ENCODE data around the gene L3MBTL4. TPM values are rescaled to one million over a fixed set of nuclear protein-coding genes. Genes with fewer than 3 reads are reported as not detected.
A peak's percentile ranks its signal among the peaks of the same experiment; 100 is the strongest.

The L3MBTL4 gene
- total RNA-seq, 6 donors from 2014 or later: 13.2 to 29.1 (median 14.8) TPM

GRCh38 chr18:5918205-5918858 is 496.4 kb downstream of the L3MBTL4 start:
- Histone ChIP-seq H3K4me3 (no peak overlapping the region), H3K27ac (no peak overlapping the region), H3K36me3 (no peaks in the 10 kb centered on the region), H3K9me3 (no peaks in the 10 kb centered on the region), H3K4me1 (no peaks in the 10 kb centered on the region), H3K27me3 (no peaks in the 10 kb centered on the region)
- no peak for TF ChIP-seq EP300 (IDR thresholded peaks at IDR 0.05)
- TF ChIP-seq, protein P1, sequence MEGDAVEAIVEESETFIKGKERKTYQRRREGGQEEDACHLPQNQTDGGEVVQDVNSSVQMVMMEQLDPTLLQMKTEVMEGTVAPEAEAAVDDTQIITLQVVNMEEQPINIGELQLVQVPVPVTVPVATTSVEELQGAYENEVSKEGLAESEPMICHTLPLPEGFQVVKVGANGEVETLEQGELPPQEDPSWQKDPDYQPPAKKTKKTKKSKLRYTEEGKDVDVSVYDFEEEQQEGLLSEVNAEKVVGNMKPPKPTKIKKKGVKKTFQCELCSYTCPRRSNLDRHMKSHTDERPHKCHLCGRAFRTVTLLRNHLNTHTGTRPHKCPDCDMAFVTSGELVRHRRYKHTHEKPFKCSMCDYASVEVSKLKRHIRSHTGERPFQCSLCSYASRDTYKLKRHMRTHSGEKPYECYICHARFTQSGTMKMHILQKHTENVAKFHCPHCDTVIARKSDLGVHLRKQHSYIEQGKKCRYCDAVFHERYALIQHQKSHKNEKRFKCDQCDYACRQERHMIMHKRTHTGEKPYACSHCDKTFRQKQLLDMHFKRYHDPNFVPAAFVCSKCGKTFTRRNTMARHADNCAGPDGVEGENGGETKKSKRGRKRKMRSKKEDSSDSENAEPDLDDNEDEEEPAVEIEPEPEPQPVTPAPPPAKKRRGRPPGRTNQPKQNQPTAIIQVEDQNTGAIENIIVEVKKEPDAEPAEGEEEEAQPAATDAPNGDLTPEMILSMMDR (IDR thresholded peaks at IDR 0.05): no peak
- TF ChIP-seq POLR2AphosphoS5 (IDR thresholded peaks at IDR 0.05): no peak
- TF ChIP-seq POLR2A (IDR thresholded peaks at IDR 0.05): no peak
- DNase-seq: no peak
- WGBS, 2 donors: 61 to 66% methylated on average over 3 of the region's 3 CpGs
- peak; percentile 24 to 65 for ATAC-seq (ENCODE audit: low FRiP score in 2 of 2)

DNA sequence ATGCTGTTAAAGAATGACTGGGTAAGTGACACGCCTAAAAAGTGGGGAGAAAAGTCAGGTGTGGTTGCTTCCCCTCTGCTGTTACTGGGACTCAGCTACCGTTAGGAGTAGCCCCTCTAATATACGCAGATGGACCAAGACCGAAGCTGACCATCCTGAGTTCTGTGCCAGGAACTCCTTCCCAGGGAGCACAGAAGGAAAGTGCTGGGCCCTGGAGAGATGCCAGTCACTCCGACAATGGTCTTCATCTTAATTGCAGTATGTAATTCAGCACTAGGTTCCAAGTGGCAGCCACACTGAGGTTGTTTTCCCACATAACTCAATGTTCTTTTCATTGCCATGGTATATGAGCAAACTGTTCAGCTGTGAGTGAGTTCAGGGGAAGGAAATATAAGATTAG is 499.8 kb downstream of the L3MBTL4 start:
- TF ChIP-seq EP300 (IDR thresholded peaks at IDR 0.05): no peak
- TF ChIP-seq POLR2A (IDR thresholded peaks at IDR 0.05): no peak
- no peak for TF ChIP-seq POLR2AphosphoS5 (IDR thresholded peaks at IDR 0.05)
- TF ChIP-seq, protein P1 (IDR thresholded peaks at IDR 0.05): no peak
- Histone ChIP-seq H3K36me3 (no peaks in the 10 kb centered on the region), H3K27ac (no peak overlapping the region), H3K4me3 (no peak overlapping the region), H3K4me1 (peaks cover 0 to 5% (median 0%) of the 10 kb centered on the region in 4 donors), H3K27me3 (no peaks in the 10 kb centered on the region), H3K9me3 (no peaks in the 10 kb centered on the region)
- DNase-seq: no peak
- 53 to 75% methylated on average over 5 of the region's 5 CpGs for WGBS, 2 donors
- no peak for ATAC-seq (ENCODE audit: low FRiP score in 2 of 2)

- DNase-seq (no peak), ATAC-seq (ENCODE audit: low FRiP score in 2 of 2) (no peak)
- H3K9me3 ChIP-seq: no peaks in the 10 kb centered on the region
- no peak overlapping the region for H3K27ac ChIP-seq
- no peaks in the 10 kb centered on the region for H3K36me3 ChIP-seq
- no peak for TF ChIP-seq POLR2AphosphoS5 (IDR thresholded peaks at IDR 0.05)
- TF ChIP-seq, protein P1 (IDR thresholded peaks at IDR 0.05): no peak
- H3K4me1 ChIP-seq: peaks cover 0 to 5% (median 0%) of the 10 kb centered on the region in 4 donors
- no peaks in the 10 kb centered on the region for H3K27me3 ChIP-seq
- WGBS, 2 donors: 45 to 77% methylated on average over 1 of the region's 1 CpG
- H3K4me3 ChIP-seq: no peak overlapping the region
Observed at GRCh38 chr18:5914016-5914415, 500.7 kb downstream of the L3MBTL4 start.

DNA sequence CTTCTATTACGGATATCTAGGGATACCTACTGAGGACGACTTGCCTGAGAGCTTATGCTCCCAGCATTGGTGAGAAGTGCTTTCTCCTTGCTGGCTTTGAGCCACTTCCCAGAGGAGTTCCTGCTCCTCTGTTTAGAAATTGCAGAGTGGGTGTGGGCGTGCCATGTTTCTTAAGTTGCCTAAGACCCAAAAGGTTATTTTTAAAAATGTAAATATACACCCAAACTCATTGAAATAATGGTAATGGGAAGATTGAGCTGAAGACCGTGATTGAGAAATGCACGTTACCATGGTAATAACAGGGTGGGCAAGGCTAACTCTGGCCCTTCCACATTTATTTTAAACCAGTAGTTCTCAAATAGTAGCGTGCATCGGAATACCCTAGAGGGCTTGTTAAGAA is 502.1 kb downstream of the L3MBTL4 start:
- H3K4me1 ChIP-seq: peaks cover 0 to 5% (median 0%) of the 10 kb centered on the region in 4 donors
- TF ChIP-seq POLR2A (IDR thresholded peaks at IDR 0.05): no peak
- TF ChIP-seq, protein P1 (IDR thresholded peaks at IDR 0.05): no peak
- TF ChIP-seq EP300 (IDR thresholded peaks at IDR 0.05): no peak
- TF ChIP-seq POLR2AphosphoS5 (IDR thresholded peaks at IDR 0.05): no peak
- ATAC-seq (ENCODE audit: low FRiP score in 2 of 2) (no peak), DNase-seq (peak in 1 of 2 donors; percentile 70)
- H3K27ac ChIP-seq: no peak overlapping the region
- WGBS, 2 donors: 60 to 69% methylated on average over 7 of the region's 7 CpGs
- no peak overlapping the region for H3K4me3 ChIP-seq
- H3K9me3 ChIP-seq: no peaks in the 10 kb centered on the region
- H3K27me3 ChIP-seq: no peaks in the 10 kb centered on the region
- H3K36me3 ChIP-seq: no peaks in the 10 kb centered on the region

GRCh38 chr18:5909125-5909524 is 505.6 kb downstream of the L3MBTL4 start:
- Histone ChIP-seq H3K27ac (no peak overlapping the region), H3K9me3 (no peaks in the 10 kb centered on the region), H3K4me1 (peaks cover 0 to 5% (median 0%) of the 10 kb centered on the region in 4 donors), H3K4me3 (no peak overlapping the region), H3K27me3 (no peaks in the 10 kb centered on the region), H3K36me3 (no peaks in the 10 kb centered on the region)
- 77 to 87% methylated on average over 2 of the region's 2 CpGs for WGBS, 2 donors
- DNase-seq (no peak), ATAC-seq (ENCODE audit: low FRiP score in 2 of 2) (no peak)
- TF ChIP-seq EP300 (IDR thresholded peaks at IDR 0.05): no peak
- TF ChIP-seq, protein P1 (IDR thresholded peaks at IDR 0.05): no peak
- no peak for TF ChIP-seq POLR2A (IDR thresholded peaks at IDR 0.05)
- TF ChIP-seq POLR2AphosphoS5 (IDR thresholded peaks at IDR 0.05): no peak

Data from upper lobe of left lung (tissue), 6 donors.